HepG2 (cell line): ENCODE results near the gene PTGIR. TPM values are rescaled to one million over a fixed set of nuclear protein-coding genes. Genes with fewer than 3 reads are reported as not detected.

ENCODE experiments used
- ATAC-seq: fragments of 200-7000 bp; cut with Tn5 transposase; 3 replicates; pipeline ENCODE4 v1.9.1; 2020; ENCODE audit warnings: mild to moderate bottlenecking, moderate library complexity
- BruUV-seq: library from RNA; stranded (reverse); fragments of 400-500 nt; replicated peaks from 2 replicates; lab custom pipeline; 2021; lab: Mats Ljungman, UMichigan
- CTCF ChIA-PET: fragments of 300-600 bp; formaldehyde crosslinking; extraction: SDS; loops from one replicate; lab custom pipeline; 2021; ENCODE audit warnings: low total read pairs, inconsistent platforms, low intra/inter-chr PET ratio; lab: Yijun Ruan, JAX
- POLR2A ChIA-PET: fragments of 350-600 bp; sonication (Branson Sonifier 250); formaldehyde crosslinking; loops from one replicate; lab custom pipeline; 2020; ENCODE audit warnings: antibody characterized with exemption, inconsistent platforms; lab: Yijun Ruan, JAX
- DNase-seq: peaks from one replicate; pipeline ENCODE4 v3.0.0-alpha.2; 2015; ENCODE audit warnings: low spot score
- FAIRE-seq: peaks from 3 replicates; lab custom pipeline; 2011; peaks lifted over from hg19 to GRCh38; lab: Jason Lieb, UNC
- H2AFZ ChIP-seq: one replicate; pipeline ENCODE4 v1.6.1; 2011; ENCODE audit warnings: low read length, inconsistent platforms
- H3K27ac ChIP-seq: fragments of 300-600 bp; 3 replicates; pipeline ENCODE4 v1.8.0; 2011; ENCODE audit warnings: mixed run types, mild to moderate bottlenecking, mixed read lengths, low read length, inconsistent platforms; ENCODE audit not compliant: insufficient read depth; ENCODE audit errors: extremely low read length
- H3K27me3 ChIP-seq, 2 experiments: fragments of 200-600 bp in 1 of 2; 2 replicates in 1 of 2; 3 replicates in 1 of 2; pipeline versions ENCODE4 v1.6.0 to v1.8.0; 2011; ENCODE audit warnings: low read length in 2 of 2, mild to moderate bottlenecking in 2 of 2, moderate library complexity in 2 of 2, inconsistent platforms in 1 of 2; ENCODE audit not compliant: insufficient read depth in 2 of 2, control insufficient read depth in 1 of 2
- H3K36me3 ChIP-seq, 2 experiments: fragments of 200-600 bp in 1 of 2; replicated peaks in 1 of 2; 2 replicates in 1 of 2; 3 replicates in 1 of 2; pipeline versions ENCODE4 v1.5.1 to v1.8.0; 2011; ENCODE audit warnings: low read length in 2 of 2, inconsistent platforms in 1 of 2; ENCODE audit not compliant: insufficient read depth in 2 of 2, control insufficient read depth in 1 of 2
- H3K4me1 ChIP-seq: 2 replicates; pipeline ENCODE4 v1.5.1; 2012; ENCODE audit warnings: low read length, inconsistent platforms; ENCODE audit not compliant: insufficient read depth
- H3K4me2 ChIP-seq: 2 replicates; pipeline ENCODE4 v1.6.0; 2011; ENCODE audit warnings: low read depth, low read length, inconsistent platforms
- H3K4me3 ChIP-seq, 3 experiments: fragments of 200-600 bp in 1 of 3; sonication (generic), shearing (Covaris generic) in 1 of 3; replicated peaks in 1 of 3; 2 replicates each; pipeline ENCODE4 v1.5.1; 2011 to 2016; ENCODE audit warnings: low read length in 3 of 3, inconsistent platforms in 2 of 3, low read depth in 2 of 3, mild to moderate bottlenecking in 2 of 3, control low read depth in 1 of 3, mixed read lengths in 1 of 3; ENCODE audit not compliant: insufficient read depth in 1 of 3
- H3K79me2 ChIP-seq: one replicate; pipeline ENCODE4 v1.6.1; 2011; ENCODE audit warnings: low read length, inconsistent platforms; ENCODE audit not compliant: insufficient read depth
- H3K9ac ChIP-seq: 2 replicates; pipeline ENCODE4 v1.6.0; 2011; ENCODE audit warnings: mild to moderate bottlenecking, low read depth, low read length, inconsistent platforms; ENCODE audit not compliant: insufficient read depth
- H3K9me3 ChIP-seq: 2 replicates; pipeline ENCODE4 v1.5.1; 2012; ENCODE audit warnings: mild to moderate bottlenecking, low read length
- H4K20me1 ChIP-seq: 2 replicates; pipeline ENCODE4 v1.6.0; 2011; ENCODE audit warnings: inconsistent platforms, mild to moderate bottlenecking, low read length, moderate library complexity; ENCODE audit not compliant: insufficient read depth
- ATF3 ChIP-seq: sonication (generic); formaldehyde crosslinking; IDR thresholded peaks from 2 replicates; pipeline ENCODE4 v1.4.0; 2020; ENCODE audit warnings: missing genetic modification reagents
- ATM ChIP-seq: fragments of 450-650 bp; IDR thresholded peaks from 2 replicates; pipeline ENCODE4 v1.7.1; 2017; ENCODE audit warnings: mild to moderate bottlenecking, borderline replicate concordance
- CEBPG ChIP-seq: IDR thresholded peaks from 2 replicates; pipeline ENCODE4 v1.6.1; 2016
- MED8 ChIP-seq: sonication (generic); formaldehyde crosslinking; IDR thresholded peaks from 2 replicates; pipeline ENCODE4 v1.8.1; 2023; ENCODE audit warnings: mild to moderate bottlenecking, missing genetic modification reagents; ENCODE audit not compliant: insufficient replicate concordance
- SIX1 ChIP-seq: sonication (generic); formaldehyde crosslinking; IDR thresholded peaks from 2 replicates; pipeline ENCODE4 v1.4.0; 2020; ENCODE audit warnings: missing genetic modification reagents, borderline replicate concordance
- SOX5 ChIP-seq: IDR thresholded peaks from 2 replicates; pipeline ENCODE4 v1.6.1; 2016; ENCODE audit warnings: borderline replicate concordance
- ZNF121 ChIP-seq: sonication (generic); formaldehyde crosslinking; IDR thresholded peaks from 2 replicates; pipeline ENCODE4 v1.5.0; 2020; ENCODE audit warnings: mild to moderate bottlenecking, missing genetic modification reagents
- ZNF83 ChIP-seq: sonication (generic); formaldehyde crosslinking; IDR thresholded peaks from 2 replicates; pipeline ENCODE4 v1.4.0; 2020; ENCODE audit warnings: missing genetic modification reagents, mild to moderate bottlenecking, borderline replicate concordance
- WGBS: methylation state at CpG from one replicate; pipeline ENCODE4 v1.1.6; 2017; ENCODE audit warnings: low lambda C conversion rate; 5-methylcytosine and 5-hydroxymethylcytosine counted together
- in situ Hi-C: cut with HindIII; loops from 2 replicates; pipeline ENCODE4 v1.10.0; 2017; ENCODE audit warnings: low pct_unique_long_range_greater_than_20kb; ENCODE audit not compliant: extremely low pct_ligation_motif_present
- intact Hi-C: fragments of 100-400 bp; cut with micrococcal nuclease; formaldehyde crosslinking; loops from one replicate; pipeline ENCODE4 v1.10.0; 2022; ENCODE audit not compliant: unreplicated experiment
- polyA plus RNA-seq, 8 experiments: library from polyadenylated mRNA; depleted of rRNA in 3 of 8; stranded (reverse) in 7 of 8; unstranded in 1 of 8; fragments of >200 nt; fragmentation: Illumina TruSeq in 4 of 8; extraction: Trizol in 4 of 8; gene quantifications; 2 replicates each; pipeline versions ENCODE4 v1.2.1 to v1.2.3, GENCODE V29; 2011 to 2016; ENCODE audit warnings: low read depth in 4 of 8, missing spikeins in 1 of 8, mixed read lengths in 1 of 8; ENCODE audit not compliant: insufficient read depth in 1 of 8
- total RNA-seq, 5 experiments: library from RNA; depleted of rRNA; stranded (reverse); fragments of >200 nt; fragmentation: Illumina TruSeq; extraction: Trizol; gene quantifications; 2 replicates each; pipeline ENCODE4 v1.2.3, GENCODE V29; 2016; ENCODE audit warnings: low read depth in 1 of 5
- TF ChIP-seq, protein P1 (sequence below): sonication (generic); formaldehyde crosslinking; IDR thresholded peaks from 2 replicates; pipeline ENCODE4 v1.8.1; 2023; ENCODE audit warnings: mild to moderate bottlenecking, moderate library complexity, missing genetic modification reagents

The PTGIR gene
- total and polyA plus RNA-seq, 2 of the 13 experiments (the other 11 are each of a cell fraction or from before 2014, with no cell fraction given): not detected

- no peak for TF ChIP-seq ATM
- TF ChIP-seq SIX1 (CRISPR knock-in tag): no peak
- no peak for TF ChIP-seq ZNF83
- TF ChIP-seq ATF3 (CRISPR knock-in tag): no peak
- TF ChIP-seq SOX5 (CRISPR knock-in tag): no peak
- no peak for TF ChIP-seq MED8
- TF ChIP-seq, protein P1, sequence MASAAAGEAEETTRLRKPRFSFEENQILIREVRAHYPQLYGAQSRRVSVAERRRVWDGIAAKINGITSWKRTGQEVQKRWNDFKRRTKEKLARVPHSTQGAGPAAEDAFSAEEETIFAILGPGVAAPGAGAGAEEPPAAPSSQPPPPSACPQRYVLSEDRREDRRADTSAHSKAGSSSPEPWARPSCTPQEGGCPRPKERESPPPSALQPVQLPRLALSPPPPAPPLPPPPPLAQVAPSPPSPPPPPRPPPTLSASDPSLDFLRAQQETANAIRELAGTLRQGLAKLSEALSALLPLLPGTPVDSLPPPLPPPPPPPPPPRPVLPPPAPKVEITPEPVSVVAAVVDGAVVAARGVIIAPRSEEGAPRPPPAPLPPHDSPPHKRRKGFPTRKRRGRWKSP (CRISPR knock-in tag): no peak
These were observed 29.8 kb upstream of the PTGIR start (continued) for GRCh38 chr19:46654621-46655152.

DNA sequence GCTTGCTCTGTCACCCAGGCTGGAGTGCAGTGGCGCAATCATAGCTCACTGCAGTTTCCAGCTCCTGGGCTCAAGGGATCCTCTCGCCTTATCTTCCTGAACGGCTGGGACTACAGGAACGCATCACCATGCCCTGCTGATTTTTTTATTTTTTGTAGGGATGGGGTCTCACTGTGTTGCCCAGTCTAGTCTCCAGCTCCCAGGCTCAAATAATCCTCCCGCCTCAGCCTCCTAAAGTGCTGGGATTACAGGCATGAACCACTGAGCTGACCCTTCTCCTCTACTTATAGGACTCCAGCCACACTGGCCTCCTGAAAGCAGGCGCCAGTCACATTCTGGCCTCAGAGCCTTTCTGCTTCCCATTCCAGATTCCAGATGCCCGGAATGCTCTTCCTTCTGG lies 25.6 kb upstream of the PTGIR start:
- in situ Hi-C loops (no loop called here), intact Hi-C loops (no loop called here)
- Histone ChIP-seq H3K79me2 (no peaks in the 10 kb centered on the region), H3K27ac (no peak overlapping the region), H3K27me3 (peaks cover 0 to 6% of the 10 kb centered on the region in 2 experiments; a peak in 1 of 5 replicates), H3K4me1 (peaks cover 10% of the 10 kb centered on the region), H3K36me3 (no peaks in the 10 kb centered on the region), H4K20me1 (no peaks in the 10 kb centered on the region), H2AFZ (no peak overlapping the region), H3K9me3 (no peaks in the 10 kb centered on the region), H3K4me2 (no peak overlapping the region), H3K9ac (no peak overlapping the region), H3K4me3 (no peak overlapping the region)
- no peak for DNase-seq
- ChIA-PET CTCF (no interaction called here), POLR2A (no interaction called here)
- no TSS peak for BruUV-seq
- TF ChIP-seq CEBPG (CRISPR knock-in tag): no peak
- TF ChIP-seq ZNF121 (CRISPR knock-in tag): peak; percentile 67
- WGBS: 39% methylated on average over 7 of the region's 7 CpGs
- no peak for ATAC-seq
- no peak for FAIRE-seq
